GM21360 (cell line): ENCODE data around the gene CLASP2.
"Not testable (repeated sequence)": the region's sequence is repeated elsewhere in the genome, so short reads cannot be mapped to it uniquely, and the experiment has no call there.

ENCODE experiments used
- ATAC-seq: cut with Tn5 transposase; IDR thresholded peaks from one replicate; pipeline ENCODE4 v1.9.1; 2021; ENCODE audit warnings: mild to moderate bottlenecking, moderate library complexity; ENCODE audit not compliant: unreplicated experiment

Gene CLASP2

DNA sequence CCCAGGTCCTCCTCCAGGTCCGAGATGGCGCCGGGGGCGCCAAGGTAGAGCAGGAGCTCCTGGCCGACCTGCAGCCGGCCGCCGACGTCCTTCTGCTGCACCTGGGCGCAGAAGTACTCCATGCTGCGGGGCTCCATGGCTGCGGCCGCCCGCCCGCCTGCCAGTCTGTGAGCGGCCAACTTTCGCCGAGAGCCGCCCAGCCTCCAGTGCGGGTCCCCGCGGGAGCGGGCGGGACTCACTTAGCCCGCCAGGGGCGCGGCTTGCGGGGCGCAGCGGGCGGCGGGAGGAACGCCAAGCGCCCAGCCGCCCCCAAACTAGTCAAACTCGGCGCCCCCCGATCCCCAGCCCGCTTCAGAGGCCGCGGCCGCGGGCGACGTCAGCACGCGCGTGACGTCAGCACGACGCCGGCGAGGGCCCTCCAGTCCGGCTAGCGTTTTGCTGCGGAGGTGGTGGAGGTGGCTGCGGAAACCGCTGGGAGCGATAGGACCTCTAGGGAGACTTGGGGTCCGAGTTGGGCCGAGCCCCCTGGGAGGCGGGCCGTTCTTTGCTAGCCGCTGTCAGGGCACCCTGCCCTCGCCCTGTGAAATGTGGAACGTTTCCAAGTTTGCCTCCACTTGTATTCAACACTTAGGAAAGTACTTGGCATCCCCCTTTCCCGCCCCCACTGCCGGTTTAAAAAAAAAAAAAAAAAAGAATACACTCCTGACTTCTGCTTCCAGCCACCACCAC, at the start of gene CLASP2:
Gene CLASP2, minus strand, starts transcription at position 389 of the 729 bp plus-strand sequence. Its CDS starts 252 bp downstream, at position 137.
- peak; percentile 91 for ATAC-seq

DNA sequence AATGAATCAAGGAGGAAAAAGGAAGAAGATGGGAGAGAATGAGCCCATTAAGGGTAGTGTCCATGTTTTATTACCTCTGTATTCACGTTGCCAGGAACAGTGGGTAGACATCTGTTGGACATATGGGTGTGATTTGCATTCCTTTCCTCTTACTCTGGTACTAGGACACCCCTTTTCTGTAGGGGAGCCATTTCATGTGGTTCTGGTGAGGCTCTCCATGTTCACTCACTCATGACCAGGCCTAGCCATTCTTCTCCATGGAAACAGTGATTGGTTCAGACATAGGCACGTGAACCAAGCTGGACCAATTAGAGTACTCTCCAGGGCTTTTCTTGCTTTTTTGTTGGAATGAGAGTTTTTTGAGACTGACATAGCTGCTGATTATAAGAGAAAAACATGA, 40.8 kb upstream of the CLASP2 start:
- no peak for ATAC-seq

DNA sequence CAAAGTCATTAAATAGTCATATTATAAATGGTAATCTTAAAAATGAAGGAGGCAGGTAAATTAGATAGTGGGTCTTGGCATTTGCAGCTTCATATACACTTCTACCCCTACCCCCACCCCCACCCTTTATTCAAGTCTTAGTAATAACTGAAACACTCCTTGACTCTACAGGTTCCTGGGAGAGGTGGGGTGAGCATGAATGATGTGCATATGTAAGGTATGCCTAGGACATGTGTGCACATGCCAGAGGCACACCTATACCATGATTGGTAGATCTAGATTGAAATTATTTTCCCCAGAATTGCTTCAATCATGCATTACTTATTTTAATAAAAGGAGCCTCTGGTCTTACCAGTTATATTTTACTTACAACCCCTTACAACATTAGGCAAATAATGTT, 40.2 kb upstream of the CLASP2 start:
- ATAC-seq = no peak

DNA sequence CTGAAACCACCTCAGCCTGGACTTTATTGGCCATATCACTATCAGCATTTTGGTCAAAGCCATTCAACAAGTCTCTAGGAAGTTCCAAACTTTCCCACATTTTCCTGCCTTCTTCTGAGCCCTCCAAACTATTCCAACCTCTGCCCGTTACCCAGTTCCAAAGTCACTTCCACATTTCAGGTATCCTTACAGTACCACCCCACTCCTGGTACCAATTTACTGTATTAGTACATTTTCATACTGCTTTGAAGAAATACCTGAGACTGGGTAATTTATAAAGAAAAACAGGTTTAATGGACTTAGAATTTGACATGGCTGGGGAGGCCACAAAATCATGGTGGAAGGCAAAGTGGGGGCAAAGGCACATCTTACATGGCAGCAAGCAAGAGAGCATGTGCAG, 36.3 kb upstream of the CLASP2 start:
- not testable (repeated sequence) for ATAC-seq

DNA sequence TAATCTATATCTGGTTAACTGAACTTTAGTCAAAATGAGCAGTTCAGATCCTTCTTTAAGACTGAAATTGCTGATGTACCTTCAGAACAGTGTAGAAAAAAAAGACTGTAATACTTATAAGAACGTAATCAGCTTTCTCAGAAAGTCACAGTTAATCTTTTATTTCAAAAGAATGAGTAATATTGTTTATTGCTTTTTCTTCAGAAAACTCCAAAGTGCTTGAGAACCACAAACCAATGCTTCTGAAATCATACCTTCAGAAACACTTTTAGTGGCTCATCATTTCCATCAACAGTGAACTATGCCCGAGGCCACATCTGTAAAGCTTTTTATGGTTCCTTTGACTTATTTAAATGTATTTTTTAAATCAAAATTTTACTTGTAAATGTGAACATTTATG, 33.3 kb upstream of the CLASP2 start:
- no peak for ATAC-seq

DNA sequence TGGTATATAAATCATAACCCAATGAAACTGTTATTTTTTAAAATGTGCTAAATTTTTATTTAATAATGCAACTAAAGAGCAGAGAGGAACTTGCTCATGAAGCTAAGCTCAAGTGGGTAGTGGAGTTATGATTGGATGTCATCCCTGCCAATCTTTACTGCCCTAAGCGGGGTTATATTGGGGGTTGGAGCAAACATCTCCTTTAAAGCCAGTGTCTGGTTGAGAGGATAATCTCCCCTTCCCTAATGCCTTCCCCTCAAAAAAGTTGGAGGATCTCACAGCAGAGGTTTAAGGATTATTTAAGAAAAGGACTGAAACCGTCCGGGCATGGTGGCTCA, 32.1 kb upstream of the CLASP2 start:
- no peak for ATAC-seq

DNA sequence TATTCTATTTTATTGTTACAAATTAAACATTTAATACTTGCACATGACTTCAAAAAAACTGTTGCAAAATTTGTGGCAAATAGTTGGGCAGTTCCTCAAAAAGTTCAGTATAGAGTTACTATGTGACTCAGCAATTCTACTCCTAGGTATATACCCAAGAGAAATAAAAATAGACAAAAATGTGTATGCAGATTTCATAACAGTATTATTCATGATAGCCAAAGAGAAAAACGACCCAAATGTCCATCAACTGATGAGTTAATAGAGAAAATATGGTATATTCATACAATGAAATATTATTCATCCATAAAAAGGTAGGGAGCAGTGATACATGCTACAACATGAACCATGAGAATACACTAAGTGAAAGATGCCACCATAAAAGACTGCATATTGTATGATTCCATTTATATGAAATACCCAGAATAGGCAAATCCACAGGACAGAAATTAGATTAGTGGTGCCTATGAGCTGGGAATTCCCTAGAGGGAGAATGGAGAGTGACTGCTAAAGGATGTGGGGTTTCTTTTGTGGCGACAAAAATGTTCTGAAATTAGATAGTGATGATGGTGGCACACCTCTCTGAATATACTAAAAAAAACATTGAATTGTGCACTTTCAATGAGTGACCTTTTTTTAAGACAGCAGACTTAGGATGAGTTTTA, 31.6 kb upstream of the CLASP2 start:
- ATAC-seq = no peak

DNA sequence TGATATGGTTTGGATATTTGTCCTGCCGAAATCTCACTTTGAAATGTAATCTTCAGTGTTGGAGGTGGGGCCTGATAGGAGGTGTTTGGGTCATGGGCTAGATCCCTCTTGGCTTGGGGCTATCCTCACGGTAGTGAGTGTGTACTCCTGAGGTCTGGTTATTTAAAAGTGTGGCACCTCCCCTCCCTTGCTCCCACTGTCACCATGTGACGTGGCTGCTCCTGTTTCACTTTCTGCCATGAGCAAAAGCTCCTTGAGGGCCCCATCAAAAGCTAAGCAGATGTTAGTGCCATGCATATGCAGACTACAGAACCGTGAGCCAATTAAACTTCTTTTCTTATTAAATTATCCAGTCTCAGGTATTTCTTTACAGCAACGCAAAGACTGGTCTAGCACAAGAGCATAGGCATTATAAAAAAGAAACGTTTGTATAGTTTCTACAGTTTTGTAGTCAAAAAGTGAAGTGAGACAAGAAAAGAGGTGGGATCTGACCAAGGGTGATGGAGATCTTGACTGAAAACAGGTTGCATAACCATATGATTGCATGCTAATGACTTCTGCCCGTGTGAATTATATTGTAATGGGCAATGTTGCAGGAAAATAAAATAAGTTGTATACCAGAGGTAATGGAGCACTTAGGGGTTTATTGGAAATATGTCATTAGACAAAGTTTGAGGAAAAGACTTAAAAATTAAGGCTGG, 28.5 kb upstream of the CLASP2 start:
- peak; percentile 64 for ATAC-seq

DNA sequence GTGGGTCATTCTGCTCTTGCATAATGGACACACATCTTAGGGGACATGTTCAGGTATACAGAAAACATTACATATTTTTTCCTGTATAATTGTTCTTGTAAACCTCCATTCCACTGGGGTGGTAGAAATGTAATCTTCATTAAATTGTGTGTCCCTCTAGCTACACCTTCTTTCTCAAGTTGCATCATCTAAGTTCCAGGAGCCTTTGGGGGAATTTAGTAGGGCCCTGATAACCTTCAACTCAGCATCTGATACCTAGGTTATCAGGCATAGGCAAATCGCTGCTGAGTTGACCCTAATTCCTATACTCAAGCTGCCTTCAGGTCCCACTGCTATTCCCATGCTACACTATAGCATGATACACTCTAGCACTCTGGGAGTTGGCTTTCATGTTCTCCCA, 19.1 kb upstream of the CLASP2 start:
- ATAC-seq = no peak

DNA sequence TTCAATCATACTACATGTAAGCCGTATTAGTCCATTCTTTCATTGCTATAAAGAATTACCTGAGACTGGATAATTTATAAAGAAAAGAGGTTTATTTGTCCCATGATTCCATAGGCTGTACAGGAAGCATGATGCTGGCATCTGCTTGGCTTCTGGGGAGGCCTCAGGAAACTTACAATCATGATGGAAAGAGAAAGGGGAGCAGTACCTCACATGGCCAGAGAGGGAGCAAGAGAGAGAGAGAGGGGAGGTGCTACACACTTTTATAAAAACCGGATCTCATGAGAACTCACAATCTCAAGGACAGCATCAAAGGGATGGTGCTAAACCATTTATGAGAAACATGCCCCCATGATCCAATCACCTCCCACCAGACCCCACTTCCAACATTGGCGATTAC, 14.3 kb upstream of the CLASP2 start:
- ATAC-seq = no peak

DNA sequence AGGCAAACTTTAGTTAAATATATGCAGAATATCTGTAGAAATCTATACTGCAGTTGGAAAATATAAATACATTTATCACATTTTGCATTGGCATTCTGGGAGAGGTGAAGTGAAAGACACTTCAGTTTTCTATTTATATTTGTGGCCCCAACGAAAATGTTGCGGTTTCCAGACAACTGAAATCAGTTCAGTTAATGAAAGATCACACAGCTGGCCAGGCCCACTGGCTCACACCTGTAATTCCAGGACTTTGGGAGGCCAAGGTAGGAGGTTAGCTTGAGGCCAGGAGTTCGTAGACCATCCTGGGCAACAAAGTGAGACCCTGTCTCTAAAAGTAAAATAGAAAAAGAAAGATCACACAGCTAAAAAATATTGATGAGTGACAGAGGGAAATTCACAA, 11.9 kb upstream of the CLASP2 start:
- peak; percentile 68 for ATAC-seq

DNA sequence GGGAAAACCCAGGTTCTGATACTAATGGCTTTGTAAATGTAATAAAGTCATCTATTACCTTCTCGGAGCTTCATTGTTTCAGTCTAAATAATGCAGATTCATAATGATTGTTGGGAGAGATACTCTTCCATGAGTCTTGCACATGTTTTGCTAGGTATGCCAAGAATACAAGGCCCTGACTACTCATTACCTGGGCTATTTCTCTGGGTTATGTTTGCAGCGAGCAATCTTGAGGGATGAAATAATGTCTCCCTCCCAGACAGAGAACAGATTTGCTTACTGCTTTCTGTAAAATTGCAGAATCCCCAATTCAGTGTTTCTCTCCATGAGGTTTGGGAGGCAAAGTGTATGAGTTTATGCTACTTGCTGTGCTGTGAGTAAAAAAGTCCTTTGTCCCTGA, 6.2 kb upstream of the CLASP2 start:
- no peak for ATAC-seq

DNA sequence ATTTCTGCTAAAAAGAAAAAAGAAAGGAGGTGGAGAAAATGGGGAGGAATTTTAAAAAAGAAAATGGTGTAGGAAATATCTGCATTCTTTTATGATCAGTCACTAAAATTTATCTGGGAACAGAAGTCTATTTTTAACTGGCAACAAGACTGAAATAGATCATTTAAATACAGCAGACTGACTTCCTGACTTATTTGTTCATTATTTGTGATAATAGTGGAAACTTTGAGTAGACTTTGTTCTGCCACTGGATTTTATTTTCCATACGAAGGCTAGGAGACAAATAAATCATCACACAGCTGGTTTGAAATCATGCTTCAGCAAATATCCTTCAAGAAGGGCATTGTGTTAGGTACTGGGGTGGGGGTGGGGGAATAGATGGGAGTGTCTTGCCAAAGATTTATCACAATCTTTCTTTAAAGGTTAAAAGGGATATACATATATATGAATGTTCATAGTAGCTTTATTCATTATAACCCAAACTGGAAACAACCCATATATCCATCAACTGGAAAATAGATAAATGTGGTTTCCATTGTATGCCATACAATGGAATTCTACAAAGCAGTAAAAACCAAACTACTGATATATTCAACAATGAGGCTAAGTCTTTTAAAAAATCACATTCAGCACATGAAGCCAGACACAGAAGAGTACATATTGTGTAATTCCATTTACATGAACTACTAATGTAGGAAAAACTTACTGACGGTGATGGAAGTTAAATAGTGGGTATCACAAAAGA, 4.7 kb upstream of the CLASP2 start:
- ATAC-seq = no peak

DNA sequence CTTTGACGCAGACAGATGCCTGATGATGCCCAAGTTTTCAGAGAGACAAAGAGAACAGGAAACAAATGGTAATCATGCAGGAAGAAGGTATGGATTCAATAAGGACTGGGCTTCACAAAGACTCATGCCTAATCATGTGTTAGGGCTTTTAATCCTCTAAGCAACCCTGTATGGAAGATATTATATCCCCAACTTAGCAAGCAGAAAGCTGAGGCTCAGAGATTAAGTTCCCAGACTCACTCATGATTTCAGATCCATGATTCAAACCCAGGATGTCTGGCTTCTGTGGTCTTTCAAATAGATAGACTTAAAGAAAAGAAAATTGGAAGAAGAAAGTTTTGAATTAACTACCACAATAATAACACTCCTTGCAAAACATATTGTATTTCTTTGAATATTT, 4.1 kb upstream of the CLASP2 start:
- no peak for ATAC-seq

DNA sequence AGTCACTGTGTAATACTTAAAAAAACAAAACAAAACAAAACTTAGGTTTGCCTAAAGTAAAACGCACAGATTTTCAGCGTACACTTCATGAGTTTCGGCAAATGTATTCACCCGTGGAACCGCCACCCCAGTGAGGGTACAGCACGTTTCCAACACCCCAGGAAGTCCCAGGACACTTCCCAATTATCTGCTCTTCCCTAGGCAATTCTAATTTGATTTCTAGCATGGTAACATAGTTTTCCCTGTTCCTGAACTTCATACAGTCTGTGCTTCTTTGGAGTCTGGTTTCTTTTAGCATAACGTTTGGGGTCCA, 497 bp upstream of the CLASP2 start:
- ATAC-seq = no peak

DNA sequence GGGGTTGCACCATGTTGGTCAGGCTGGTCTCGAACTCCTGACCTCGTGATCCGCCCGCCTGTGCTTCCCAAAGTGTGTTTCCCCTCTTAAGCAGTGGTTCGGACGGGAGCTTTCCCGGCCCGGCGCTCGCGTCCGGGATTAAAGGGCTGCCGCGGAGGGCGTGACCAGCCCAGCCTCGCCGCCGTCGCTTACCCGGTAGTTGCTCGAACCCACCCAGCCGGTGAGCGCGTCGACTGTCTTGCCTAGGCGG, 513 bp downstream of the CLASP2 start:
- peak; percentile 55 for ATAC-seq

DNA sequence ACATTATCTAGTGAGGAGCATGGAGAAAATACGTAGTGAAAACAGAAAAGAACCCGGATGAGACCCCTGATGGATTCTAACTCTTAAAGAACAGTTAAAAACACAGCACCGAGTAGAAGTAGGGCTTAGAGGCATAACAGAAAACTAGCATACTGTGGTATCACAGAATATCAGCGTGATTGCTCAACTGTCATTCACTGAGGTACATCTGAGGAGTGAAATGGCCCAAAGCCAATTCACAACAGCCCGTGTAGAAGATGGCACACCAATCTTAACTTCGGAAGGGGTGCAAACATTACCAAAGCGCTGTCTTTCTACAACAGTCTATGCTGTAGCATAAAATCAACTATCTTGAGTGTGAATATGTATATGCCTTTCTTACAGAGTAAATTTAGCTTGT, 1.8 kb downstream of the CLASP2 start:
- no peak for ATAC-seq

DNA sequence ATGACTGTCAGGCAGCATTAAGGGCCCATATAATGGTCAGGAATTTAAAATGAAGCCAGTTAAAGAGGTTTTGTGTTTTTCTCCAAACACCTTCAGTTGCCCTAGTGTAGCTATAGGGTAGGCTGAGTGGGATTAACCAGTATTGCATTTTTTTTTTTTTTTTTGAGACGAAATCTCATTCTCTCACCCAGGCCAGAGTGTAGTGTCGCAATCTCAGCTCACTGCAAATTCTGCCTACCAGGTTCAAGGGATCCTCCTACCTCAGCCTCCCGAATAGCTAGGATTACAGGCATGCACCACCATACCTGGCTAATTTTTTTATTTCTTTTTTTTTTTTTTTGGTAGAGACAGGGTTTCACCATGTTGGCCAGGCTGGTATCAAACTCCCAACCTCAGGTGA, 7.0 kb downstream of the CLASP2 start:
- ATAC-seq = no peak

DNA sequence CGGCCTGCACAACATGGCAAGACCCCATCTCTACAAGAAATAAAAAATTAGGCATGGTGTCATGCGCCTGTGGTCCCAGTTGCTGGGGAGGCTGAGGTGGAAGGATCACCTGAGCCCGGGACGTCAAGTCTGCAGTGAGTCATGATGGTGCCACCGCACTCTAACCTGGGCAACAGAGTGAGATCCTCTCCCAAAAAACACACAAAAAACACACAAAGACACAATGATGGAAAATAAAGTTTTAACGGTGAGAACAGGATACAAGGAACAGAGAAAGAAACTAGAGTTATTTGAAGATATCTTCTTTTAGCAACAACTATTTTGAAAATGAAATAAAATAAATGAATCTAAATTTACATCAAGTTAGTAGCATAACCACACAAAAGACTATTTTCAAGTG, 12.0 kb downstream of the CLASP2 start:
- ATAC-seq = no peak

DNA sequence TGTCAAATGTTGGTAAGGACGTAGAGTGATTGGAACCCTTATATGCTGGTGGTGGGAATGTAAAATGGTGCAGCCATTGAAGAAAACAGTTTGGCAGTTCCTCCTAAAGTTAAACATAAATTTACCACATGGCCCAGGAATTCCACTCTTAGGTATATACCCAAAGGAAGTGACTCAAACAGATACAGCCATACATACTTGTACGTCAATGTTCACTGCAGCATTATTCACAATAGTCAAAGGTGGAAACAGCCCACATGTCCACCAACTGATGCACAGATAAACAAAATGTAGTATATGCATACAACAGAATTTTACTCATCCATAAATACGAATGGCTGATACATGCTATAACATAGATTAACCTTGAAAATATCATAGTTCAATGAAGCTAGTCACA, 13.2 kb downstream of the CLASP2 start:
- ATAC-seq = no peak

DNA sequence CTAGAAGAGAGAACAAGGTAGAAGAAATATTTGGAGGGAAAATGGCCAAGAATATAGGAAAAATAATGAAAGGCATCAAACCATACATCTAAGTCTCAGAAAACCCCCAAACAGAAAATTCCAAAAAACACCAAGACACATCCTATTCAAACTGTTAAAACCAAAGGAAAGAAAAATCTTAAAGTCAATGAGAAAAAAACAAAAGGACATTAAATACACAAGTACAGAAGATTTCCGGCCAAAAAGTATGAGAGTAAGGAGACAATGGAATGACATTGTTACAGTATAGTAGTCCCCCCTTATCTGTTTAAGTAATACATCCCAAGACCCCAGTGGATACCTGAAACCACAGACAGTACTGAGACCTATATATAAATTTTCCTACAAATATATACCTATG, 18.8 kb downstream of the CLASP2 start:
- ATAC-seq = no peak

DNA sequence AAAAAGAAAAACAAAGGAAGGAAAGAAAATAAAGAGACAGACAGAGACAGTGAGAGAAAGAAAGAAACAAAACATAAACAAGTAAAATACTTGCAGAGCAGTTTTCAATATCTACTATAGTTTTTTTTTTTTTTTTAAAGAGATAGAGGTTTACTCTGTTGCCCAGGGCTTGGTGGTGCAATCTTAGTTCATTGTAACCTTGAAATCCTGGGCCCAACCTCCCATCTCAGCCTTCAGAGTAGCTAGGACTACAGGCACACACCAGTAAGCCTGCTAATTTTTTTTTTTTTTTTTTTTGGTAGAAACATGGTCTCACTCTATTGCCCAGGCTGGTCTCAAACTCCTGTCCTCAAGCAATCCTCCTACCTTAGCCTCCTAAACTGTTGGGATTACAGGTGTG, 23.1 kb downstream of the CLASP2 start:
- ATAC-seq = no peak
